PC-9 (cell line): ENCODE measurements around the gene SNX32. TPM values are rescaled to one million over a fixed set of nuclear protein-coding genes. Genes with fewer than 3 reads are reported as not detected.

Source experiments
- BruUV-seq: library from RNA; stranded (reverse); fragments of 400-500 nt; replicated peaks from 2 replicates; lab custom pipeline; 2021; lab: Mats Ljungman, UMichigan
- CTCF ChIA-PET: fragments of 300-600 bp; sonication (Branson Sonifier 250); formaldehyde crosslinking; loops from one replicate; lab custom pipeline; 2022; ENCODE audit warnings: antibody characterized with exemption; lab: Charles Lee
- POLR2A ChIA-PET: fragments of 300-600 bp; sonication (Branson Sonifier 250); formaldehyde crosslinking; loops from one replicate; lab custom pipeline; 2022; ENCODE audit warnings: antibody characterized with exemption; ENCODE audit not compliant: unreplicated experiment; lab: Charles Lee
- DNase-seq, 2 experiments: peaks; one replicate each; pipeline versions ENCODE4 v3.0.0 to v3.0.0-alpha.2; 2015 to 2022; ENCODE audit warnings: mixed read lengths in 1 of 2
- H2AFZ ChIP-seq: fragments of 200-600 bp; sonication (generic); 2 replicates; pipeline ENCODE4 v1.8.1; 2017; ENCODE audit warnings: antibody characterized with exemption
- H3F3A ChIP-seq: fragments of 200-600 bp; sonication (generic); 2 replicates; pipeline ENCODE4 v1.8.1; 2017; ENCODE audit warnings: antibody characterized with exemption, mild to moderate bottlenecking, low read depth; ENCODE audit not compliant: insufficient read depth
- H3K27ac ChIP-seq: fragments of 200-600 bp; sonication (generic); 2 replicates; pipeline ENCODE4 v1.6.1; 2016; ENCODE audit warnings: mixed run types
- H3K27me3 ChIP-seq: fragments of 200-600 bp; sonication (generic); 2 replicates; pipeline ENCODE4 v1.6.1; 2016; ENCODE audit warnings: low read depth, mixed run types; ENCODE audit not compliant: insufficient read depth
- H3K36me3 ChIP-seq: fragments of 200-600 bp; sonication (generic); 2 replicates; pipeline ENCODE4 v1.6.1; 2016; ENCODE audit warnings: low read depth, mixed run types
- H3K4me1 ChIP-seq: fragments of 200-600 bp; sonication (generic); replicated peaks from 2 replicates; pipeline ENCODE4 v1.6.1; 2016; ENCODE audit warnings: mixed run types; ENCODE audit not compliant: insufficient read depth
- H3K4me2 ChIP-seq: fragments of 200-600 bp; sonication (generic); 2 replicates; pipeline ENCODE4 v1.6.1; 2017; ENCODE audit warnings: mixed run types
- H3K4me3 ChIP-seq: fragments of 200-600 bp; sonication (generic); 2 replicates; pipeline ENCODE4 v1.6.1; 2016; ENCODE audit warnings: mixed run types
- H3K79me2 ChIP-seq: fragments of 200-600 bp; sonication (generic); 2 replicates; pipeline ENCODE4 v1.6.1; 2017; ENCODE audit warnings: low read depth, mixed run types
- H3K9me2 ChIP-seq: fragments of 200-600 bp; sonication (generic); 2 replicates; pipeline ENCODE4 v1.8.1; 2017; ENCODE audit warnings: mild to moderate bottlenecking; ENCODE audit not compliant: insufficient read depth
- H3K9me3 ChIP-seq: fragments of 200-600 bp; sonication (generic); 2 replicates; pipeline ENCODE4 v1.8.1; 2016; ENCODE audit warnings: low read depth; ENCODE audit not compliant: insufficient read depth
- H4K20me1 ChIP-seq: fragments of 200-600 bp; sonication (generic); 2 replicates; pipeline ENCODE4 v1.8.1; 2017; ENCODE audit not compliant: insufficient read depth
- CTCF ChIP-seq: fragments of 200-600 bp; sonication (generic); conservative IDR thresholded peaks from 2 replicates; pipeline ENCODE4 v1.6.1; 2017; ENCODE audit warnings: mixed run types, antibody characterized with exemption, mild to moderate bottlenecking, moderate library complexity
- EZH2 ChIP-seq: fragments of 200-600 bp; sonication (generic); IDR thresholded peaks from 2 replicates; pipeline ENCODE4 v1.8.0; 2017; ENCODE audit warnings: antibody characterized with exemption, low read depth
- intact Hi-C: fragments of 100-400 bp; cut with micrococcal nuclease; formaldehyde crosslinking; loops from one replicate; pipeline ENCODE4 v1.10.0; 2022; ENCODE audit not compliant: unreplicated experiment
- total RNA-seq: library from RNA; stranded (reverse); gene quantifications from 2 replicates; pipeline ENCODE4 v1.2.3, GENCODE V29; 2021

SNX32 gene
- total RNA-seq, 1 experiment from 2014 or later: not detected

GRCh38 chr11:65894034-65894591 is 60.4 kb downstream of the SNX32 start:
- no peak overlapping the region for H3K27ac ChIP-seq
- DNase-seq: no peak
- 0 out of 2 replicates have a peak overlapping the region, but pooled peaks have one; percentile 16 for H3K4me2 ChIP-seq
- ChIA-PET POLR2A (interaction anchor here (0.6 kb wide), 1 partner anchor 784 kb away, joined by 4 read pairs; the partner anchor contains the start of gene RBM4B), CTCF (no interaction called here)
- intact Hi-C loops: no loop called here
- H3K9me2 ChIP-seq: no peaks in the 10 kb centered on the region
- no peak overlapping the region for H2AFZ ChIP-seq
- peaks cover 77% of the 10 kb centered on the region for H3K79me2 ChIP-seq
- H3K4me1 ChIP-seq: peaks cover 44% of the 10 kb centered on the region
- peaks cover 55% of the 10 kb centered on the region for H4K20me1 ChIP-seq
- BruUV-seq: no TSS peak
- no peaks in the 10 kb centered on the region for H3K9me3 ChIP-seq
- no peaks in the 10 kb centered on the region for H3K27me3 ChIP-seq
- TF ChIP-seq EZH2 (no peak), CTCF (no peak)
- H3K4me3 ChIP-seq: no peak overlapping the region
- H3F3A ChIP-seq: peaks cover 94% of the 10 kb centered on the region
- H3K36me3 ChIP-seq: peaks cover 27% of the 10 kb centered on the region

- peaks cover 86% of the 10 kb centered on the region for H3K79me2 ChIP-seq
- no peak overlapping the region for H2AFZ ChIP-seq
- ChIA-PET CTCF (interaction anchor here (0.6 to 0.9 kb wide), 2 partner anchors 9 to 21 kb away, joined by 4 to 6 read pairs; no protein-coding TSS in a partner anchor), POLR2A (interaction anchor here (0.7 kb wide), 1 partner anchor 36 kb away, joined by 6 read pairs; no protein-coding TSS in a partner anchor)
- intact Hi-C loops: no loop called here
- peak overlapping the region; percentile 95 for H3K27ac ChIP-seq
- no peak overlapping the region for H3K4me3 ChIP-seq
- H3K4me1 ChIP-seq: peaks cover 33% of the 10 kb centered on the region
- no peaks in the 10 kb centered on the region for H3K9me3 ChIP-seq
- TF ChIP-seq CTCF (no peak), EZH2 (no peak)
- no peaks in the 10 kb centered on the region for H3K27me3 ChIP-seq
- peaks cover 83% of the 10 kb centered on the region for H3F3A ChIP-seq
- no TSS peak for BruUV-seq
- no peak for DNase-seq
- H3K36me3 ChIP-seq: peaks cover 27% of the 10 kb centered on the region
- H3K9me2 ChIP-seq: no peaks in the 10 kb centered on the region
- peak overlapping the region; percentile 91 for H3K4me2 ChIP-seq
- peaks cover 55% of the 10 kb centered on the region for H4K20me1 ChIP-seq
These were observed 61.8 kb downstream of the SNX32 start for GRCh38 chr11:65895482-65895981.

- peaks cover 27% of the 10 kb centered on the region for H3K36me3 ChIP-seq
- ChIA-PET CTCF (interaction anchor here (0.6 to 1.3 kb wide), 3 partner anchors 8 to 20 kb away, joined by 4 to 6 read pairs (median 4); partner anchors contain the start of gene FIBP), POLR2A (interaction anchor here (0.7 kb wide), 1 partner anchor 9 kb away, joined by 4 read pairs; no protein-coding TSS in a partner anchor)
- H3K9me3 ChIP-seq: no peaks in the 10 kb centered on the region
- intact Hi-C loops: no loop called here
- H3K79me2 ChIP-seq: peaks cover 83% of the 10 kb centered on the region
- peaks cover 40% of the 10 kb centered on the region for H3K4me1 ChIP-seq
- H3K27ac ChIP-seq: peak overlapping the region; percentile 95
- H3K4me3 ChIP-seq: no peak overlapping the region
- peak overlapping the region; percentile 91 for H3K4me2 ChIP-seq
- H3K27me3 ChIP-seq: no peaks in the 10 kb centered on the region
- peaks cover 53% of the 10 kb centered on the region for H4K20me1 ChIP-seq
- H3F3A ChIP-seq: peaks cover 83% of the 10 kb centered on the region
- H3K9me2 ChIP-seq: no peaks in the 10 kb centered on the region
- no TSS peak for BruUV-seq
- H2AFZ ChIP-seq: no peak overlapping the region
- TF ChIP-seq EZH2: no peak
- TF ChIP-seq CTCF: no peak
- no peak for DNase-seq
These were observed 62.6 kb downstream of the SNX32 start for GRCh38 chr11:65896034-65896999.
